NCI-H1417 (cell line): ENCODE measurements around the gene ANGPTL3.
A peak's percentile ranks its signal among the peaks of the same experiment; 100 is the strongest.
"Not testable (repeated sequence)": the region's sequence is repeated elsewhere in the genome, so short reads cannot be mapped to it uniquely, and the experiment has no call there.

Source experiments
- DNase-seq, 3 experiments: peaks; one replicate each; lab custom pipeline; 2025; lab: John Stamatoyannopoulos, UW

The ANGPTL3 gene, protein sequence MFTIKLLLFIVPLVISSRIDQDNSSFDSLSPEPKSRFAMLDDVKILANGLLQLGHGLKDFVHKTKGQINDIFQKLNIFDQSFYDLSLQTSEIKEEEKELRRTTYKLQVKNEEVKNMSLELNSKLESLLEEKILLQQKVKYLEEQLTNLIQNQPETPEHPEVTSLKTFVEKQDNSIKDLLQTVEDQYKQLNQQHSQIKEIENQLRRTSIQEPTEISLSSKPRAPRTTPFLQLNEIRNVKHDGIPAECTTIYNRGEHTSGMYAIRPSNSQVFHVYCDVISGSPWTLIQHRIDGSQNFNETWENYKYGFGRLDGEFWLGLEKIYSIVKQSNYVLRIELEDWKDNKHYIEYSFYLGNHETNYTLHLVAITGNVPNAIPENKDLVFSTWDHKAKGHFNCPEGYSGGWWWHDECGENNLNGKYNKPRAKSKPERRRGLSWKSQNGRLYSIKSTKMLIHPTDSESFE

DNA sequence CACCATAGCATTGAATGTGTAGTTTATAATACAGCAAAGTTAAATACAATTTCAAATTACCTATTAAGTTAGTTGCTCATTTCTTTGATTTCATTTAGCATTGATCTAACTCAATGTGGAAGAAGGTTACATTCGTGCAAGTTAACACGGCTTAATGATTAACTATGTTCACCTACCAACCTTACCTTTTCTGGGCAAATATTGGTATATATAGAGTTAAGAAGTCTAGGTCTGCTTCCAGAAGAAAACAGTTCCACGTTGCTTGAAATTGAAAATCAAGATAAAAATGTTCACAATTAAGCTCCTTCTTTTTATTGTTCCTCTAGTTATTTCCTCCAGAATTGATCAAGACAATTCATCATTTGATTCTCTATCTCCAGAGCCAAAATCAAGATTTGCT lies at the start of gene ANGPTL3:
TSS of gene ANGPTL3 (plus strand) at position 240 of the 400 bp plus-strand sequence. CDS start at position 287, 47 bp downstream.
- no peak for DNase-seq

DNA sequence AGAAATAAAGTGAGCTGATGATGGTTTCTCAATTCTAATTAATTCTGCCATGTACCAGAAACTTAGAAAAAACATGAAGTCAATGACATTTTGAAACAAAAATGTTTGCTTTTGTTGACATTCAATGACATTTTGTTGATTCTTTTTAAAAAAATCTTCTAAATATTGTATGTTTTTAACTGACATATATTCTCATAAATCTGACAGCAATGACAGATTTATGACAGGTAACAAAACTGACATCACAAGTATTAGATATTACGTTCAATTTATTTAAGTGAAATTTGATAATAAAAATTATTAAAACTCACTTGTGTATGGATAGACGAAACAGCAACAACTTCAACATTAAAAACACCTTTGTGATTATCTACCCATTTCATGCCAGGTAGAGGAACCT lies 36.0 kb upstream of the ANGPTL3 start:
- no peak for DNase-seq

DNA sequence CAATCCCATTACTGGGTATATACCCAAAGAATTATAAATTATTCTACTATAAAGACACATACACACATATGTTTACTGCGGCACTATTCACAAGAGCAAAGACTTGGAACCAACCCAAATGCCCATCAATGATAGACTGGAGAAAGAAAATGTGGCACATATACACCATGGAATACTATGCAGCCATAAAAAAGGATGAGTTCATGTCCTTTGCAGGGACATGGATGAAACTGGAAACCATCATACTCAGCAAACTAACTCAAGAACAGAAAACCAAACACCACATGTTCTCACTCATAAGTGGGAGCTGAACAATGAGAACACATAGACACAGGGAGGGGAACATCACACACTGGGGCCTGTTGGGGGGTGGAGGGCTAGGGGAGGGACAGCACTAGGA lies 30.1 kb upstream of the ANGPTL3 start:
- DNase-seq, result not testable (repeated sequence)

DNA sequence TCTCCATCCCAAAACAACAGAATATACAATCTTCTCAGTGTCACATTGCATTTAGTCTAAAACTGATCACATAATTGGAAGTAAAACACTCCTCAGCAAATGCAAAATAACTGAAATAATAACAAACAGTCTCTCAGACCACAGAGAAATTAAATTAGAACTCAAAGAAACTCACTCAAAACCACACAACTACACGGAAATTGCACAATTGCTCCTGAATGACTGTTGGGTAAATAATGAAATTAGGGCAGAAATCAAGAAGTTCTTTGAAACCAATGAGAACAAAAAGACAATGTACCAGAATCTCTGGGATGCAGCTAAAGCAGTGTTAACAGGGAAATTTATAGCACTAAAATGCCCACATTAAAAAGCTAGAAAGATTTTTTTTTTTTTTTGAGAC lies 29.4 kb upstream of the ANGPTL3 start:
- not testable (repeated sequence) for DNase-seq

DNA sequence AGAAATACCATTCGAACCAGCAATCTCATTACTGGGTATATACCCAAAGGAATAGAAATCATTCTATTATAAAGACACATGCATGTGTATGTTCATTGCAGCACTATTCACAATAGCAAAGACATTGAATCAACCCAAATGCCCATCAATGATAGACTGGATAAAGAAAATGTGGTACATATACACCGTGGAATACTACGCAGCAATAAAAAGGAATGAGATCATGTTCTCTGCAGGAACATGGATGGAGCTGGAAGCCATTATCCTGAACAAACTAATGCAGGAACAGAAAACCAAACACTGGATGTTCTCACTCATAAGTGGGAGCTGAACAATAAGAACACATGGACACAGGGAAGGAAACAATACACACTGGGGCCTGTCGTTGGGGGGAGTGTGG lies 25.8 kb upstream of the ANGPTL3 start:
- DNase-seq, result not testable (repeated sequence)

DNA sequence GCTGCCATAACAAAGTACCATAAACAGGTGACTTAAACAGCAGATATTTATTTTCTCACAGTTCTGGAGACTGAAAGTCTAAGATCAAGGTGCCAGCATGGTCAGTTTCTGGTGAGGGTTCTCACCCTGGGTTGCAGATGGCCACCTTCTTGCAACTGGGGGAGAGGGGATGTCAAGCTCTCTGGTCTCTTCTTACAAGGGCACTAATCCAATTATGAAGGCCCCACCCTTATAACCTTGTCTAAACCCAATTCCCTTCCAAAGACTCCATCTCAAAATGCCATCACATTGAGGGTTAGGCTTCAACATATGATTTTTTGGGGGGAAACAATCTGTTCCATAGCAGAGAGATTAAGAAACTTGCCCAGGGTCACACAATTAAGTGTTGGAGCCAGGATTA lies 24.8 kb upstream of the ANGPTL3 start:
- DNase-seq, result no peak

DNA sequence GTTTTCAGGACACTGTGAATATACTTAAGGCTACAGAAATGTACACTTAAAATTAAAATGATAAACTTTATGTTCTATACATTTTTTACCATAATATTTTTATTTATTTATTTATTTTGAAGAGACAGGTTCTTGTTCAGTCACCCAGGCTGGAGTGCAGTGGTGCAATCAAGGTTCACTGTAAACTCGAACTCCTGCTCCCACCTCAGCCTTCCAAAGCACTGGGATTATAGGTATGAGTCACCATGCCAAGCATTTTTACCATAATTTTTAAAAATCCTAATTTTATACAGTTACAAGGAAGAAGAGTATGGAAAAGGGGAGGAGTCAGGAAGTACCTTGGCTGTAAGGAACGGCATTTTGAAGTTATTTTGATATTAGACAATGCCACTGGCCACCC lies 23.6 kb upstream of the ANGPTL3 start:
- DNase-seq, result no peak

DNA sequence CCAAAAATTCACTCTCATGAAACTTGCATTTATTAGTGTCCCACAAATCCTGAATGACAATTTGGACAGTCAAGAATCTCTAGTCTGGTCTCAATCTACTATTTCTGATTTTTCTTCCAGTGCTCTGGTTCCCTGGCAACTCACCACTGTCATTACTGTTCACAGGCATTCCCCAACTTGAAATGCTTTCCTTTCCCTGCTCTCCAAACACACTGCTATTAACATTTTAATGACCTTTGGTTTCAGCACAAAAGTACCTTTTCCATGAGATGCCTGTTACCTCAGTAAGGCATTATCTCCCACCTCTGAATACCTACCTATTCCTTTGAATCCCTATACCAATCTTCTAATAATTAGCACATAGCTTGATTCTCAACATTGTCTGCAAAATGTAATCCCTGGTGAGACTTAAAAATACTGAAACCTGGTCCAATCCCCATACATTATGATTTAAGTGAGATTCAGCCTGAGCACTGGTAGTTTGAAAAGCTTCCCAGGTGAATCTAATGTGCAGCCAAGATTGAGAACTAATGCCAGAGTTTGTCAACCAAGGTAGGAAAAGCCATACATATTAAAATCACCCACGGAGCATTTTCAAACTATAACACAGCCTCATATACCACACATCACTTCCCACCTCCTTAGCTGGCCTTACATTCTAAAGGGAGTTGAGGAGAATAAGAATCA lies 11.7 kb upstream of the ANGPTL3 start:
- DNase-seq, result no peak

DNA sequence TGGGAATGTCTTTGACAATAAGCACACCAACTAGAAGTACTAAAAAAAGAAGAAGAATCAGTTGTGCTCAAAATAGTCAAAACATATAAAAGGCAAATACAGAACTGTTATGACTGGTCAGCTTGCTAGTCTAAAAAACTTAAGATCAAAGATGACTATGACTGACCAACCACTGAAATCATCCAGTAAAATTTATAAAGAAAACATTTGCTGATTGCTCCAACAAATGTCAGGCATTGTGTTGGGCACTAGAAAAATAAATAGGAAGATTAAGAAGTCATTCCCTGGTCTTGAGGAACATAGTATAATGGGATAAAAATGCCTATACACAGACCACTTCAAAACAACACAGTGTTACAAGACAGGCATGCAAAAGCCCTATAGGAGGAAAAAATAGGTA lies 9.3 kb upstream of the ANGPTL3 start:
- DNase-seq, result no peak

DNA sequence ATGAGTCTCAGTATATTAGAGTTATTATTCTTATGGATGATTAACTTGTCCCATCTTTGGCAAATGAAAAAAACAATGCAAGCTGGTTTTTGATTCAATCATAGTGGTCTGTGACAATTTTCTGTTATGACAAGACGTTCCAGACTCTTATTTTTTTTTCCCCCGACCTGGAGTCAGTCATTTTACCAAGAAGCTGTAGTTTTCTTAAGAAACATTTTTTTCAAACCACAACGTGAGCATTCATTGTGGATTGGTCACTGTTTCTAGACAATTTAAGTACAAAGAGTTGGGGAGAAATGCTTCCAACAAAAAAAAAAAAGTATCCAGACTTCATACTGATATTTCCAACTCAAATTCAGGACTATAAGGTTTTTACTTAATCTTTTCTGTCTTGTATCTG lies 8.0 kb upstream of the ANGPTL3 start:
- no peak for DNase-seq

DNA sequence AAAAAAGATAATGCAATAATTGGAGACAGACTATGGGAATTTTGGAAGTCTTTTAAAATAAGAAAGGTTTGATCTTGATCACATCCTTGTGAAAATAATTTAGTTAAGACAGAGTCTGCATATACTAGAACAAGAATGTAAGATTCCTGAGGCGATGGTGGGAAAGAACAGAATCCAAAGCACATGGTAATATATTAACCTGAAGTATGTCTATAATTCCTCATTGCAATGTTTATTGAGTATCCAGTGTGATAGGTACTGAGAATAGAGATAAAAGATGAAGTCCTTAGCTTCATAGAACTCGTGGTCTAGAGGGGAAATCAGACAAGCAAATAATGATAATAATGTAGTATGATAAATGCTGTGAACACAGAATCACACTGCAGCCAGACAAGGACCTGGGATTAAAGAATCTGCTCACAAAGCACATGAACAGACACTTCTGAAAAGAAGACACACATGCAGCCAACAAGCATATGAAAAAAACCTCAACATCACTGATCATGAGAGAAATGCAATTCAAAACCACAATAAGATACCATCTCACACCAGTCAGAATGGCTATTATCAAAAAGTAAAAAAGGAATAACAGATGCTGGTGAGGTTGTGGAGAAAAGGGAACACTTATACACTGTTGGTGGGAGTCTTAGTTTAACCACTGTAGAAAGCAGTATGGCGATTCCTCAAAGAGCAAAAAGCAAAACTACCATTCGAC lies 6.9 kb upstream of the ANGPTL3 start:
- DNase-seq, result no peak

DNA sequence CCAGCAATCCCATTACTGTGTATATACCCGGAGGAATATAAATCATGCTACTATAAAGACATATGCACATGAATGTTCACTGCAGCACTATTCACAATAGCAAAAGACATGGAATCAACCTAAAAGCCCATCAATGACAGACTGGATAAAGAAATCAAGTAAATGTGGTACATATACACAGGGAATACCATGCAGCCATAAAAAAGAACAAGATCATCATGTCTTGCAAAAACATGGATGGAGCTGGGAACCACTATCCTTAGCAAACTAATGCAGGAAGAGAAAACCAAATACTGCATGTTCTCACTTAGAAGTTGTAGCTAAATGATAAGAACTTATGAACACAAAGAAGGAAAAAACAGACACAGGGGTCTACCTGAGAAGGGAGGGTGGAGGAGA lies 6.4 kb upstream of the ANGPTL3 start:
- no peak for DNase-seq

DNA sequence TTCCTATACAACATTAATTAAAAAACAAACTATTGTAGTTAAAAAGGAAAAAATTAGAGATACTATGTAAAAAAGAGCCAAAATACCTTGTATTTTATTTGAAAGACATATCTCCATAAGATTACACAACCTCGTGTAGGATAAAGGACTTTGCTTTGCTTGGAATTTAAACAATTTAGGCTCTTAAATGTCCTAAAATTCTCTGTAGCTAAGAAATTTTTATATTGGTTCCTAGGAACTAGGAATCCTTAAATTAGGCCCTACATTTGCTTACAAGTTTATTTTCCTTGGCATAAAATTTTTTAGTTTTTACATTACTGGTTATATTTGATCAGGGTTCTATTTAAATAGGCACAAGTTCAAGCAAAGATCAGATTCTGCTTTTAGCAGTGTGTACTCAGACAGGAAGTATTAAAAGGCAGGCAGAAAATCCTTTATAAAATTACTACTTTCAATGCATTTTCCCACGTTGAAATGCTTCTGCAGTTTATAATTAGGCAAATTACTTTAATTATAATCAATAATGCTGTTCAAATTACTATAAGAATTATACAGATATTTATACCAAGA lies 3.4 kb upstream of the ANGPTL3 start:
- DNase-seq, result no peak

DNA sequence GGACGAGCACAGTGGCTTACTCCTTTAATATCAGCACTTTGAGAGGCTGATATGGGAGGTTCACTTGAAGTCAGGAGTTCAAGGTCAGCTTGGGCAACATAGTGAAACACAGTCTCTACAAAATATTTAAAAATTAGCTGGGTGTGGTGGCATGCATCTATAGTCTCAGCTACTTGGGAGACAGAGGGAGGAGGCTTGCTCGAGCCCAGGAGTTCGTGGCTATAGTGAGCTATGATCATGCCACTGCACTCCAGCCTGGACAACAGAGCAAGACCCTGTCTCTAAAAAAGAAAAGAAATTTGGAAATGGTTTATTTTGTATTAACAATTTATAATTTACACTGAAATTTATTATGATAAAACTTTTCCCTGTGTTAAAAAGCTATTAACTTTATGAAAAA lies 1.7 kb upstream of the ANGPTL3 start:
- no peak for DNase-seq

DNA sequence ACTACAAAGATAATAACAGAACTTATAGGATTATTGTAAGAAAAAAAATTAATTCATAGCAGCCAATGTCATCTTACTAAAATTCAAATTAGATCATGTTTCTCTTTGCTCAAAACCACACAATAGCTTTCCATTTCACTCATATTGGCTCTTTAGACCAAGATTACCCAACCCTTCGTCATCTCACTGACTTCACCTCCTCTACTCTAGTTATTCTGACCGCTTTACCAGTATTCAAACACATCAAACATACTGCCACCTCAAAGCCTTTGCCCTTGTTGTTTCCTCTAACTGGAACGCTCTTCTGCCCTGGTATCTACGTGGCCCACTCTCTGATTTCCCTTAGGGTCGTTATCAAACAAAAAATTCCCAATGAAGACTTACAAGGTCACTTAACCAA lies 1.7 kb downstream of the ANGPTL3 start:
- DNase-seq, result no peak

DNA sequence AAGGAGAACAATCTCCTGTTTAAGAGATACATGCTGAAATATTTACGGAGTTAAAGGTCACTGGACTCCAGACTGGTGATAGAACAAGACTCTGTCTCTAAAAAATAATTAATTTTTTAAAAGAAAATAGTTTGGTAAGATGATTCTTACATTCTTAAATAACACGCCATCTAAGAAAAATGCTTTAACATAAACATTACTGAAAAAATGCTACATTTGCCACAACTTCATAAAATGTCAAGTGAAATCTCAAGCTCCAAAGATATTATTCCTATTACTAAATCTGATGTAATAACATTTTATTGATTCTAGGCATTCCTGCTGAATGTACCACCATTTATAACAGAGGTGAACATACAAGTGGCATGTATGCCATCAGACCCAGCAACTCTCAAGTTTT lies 4.1 kb downstream of the ANGPTL3 start:
- no peak for DNase-seq

DNA sequence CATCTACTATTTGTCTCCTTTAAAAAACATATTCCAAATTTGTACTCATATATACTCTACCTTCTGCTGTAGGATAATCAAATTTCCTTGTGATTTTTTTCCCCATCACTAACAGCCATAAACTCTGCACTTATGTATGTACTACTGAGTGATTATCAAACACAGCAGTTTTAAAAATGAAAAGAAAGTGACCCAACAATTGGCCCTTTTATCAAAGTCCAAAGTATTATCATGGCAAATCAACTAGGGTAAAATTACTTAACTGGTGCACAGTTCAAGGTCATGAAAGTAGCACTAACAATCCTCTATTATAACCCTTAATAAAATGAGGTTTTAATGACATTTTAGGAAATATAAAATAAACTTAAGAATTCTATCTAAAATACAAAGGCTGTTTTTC lies 11.6 kb downstream of the ANGPTL3 start:
- DNase-seq, result no peak

DNA sequence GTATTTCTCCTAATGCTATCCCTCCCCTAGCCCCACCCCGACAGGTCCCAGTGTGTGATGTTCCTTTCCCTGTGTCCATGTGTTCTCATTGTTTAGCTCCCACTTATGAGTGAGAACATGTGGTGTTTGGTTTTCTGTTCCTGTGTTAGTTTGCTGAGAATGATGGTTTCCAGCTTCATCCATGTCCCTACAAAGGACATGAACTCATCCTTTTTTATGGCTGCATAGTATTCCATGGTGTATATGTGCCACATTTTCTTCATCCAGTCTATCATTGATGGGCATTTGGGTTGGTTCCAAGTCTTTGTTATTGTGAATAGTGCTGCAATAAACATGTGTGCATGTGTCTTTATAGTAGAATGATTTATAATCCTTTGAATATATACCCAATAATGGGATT lies 13.3 kb downstream of the ANGPTL3 start:
- DNase-seq, result not testable (repeated sequence)

DNA sequence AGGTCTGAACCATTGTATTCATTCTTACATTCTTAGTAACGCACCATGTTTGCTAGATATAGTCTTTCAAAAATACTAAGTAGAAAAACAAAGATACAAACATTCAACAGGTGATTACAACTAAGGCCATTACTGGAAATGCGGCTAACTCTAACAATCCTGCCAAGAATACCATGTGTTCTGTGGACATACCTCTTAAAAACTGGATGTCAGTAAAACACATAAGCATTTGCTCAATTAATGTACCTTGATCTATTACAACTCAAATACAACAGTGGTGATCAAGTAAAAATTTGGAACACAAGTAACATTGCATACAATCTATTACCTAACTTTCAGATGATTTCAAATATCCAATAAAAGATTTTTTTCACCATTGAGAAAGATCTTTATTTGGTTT lies 15.4 kb downstream of the ANGPTL3 start:
- no peak for DNase-seq

DNA sequence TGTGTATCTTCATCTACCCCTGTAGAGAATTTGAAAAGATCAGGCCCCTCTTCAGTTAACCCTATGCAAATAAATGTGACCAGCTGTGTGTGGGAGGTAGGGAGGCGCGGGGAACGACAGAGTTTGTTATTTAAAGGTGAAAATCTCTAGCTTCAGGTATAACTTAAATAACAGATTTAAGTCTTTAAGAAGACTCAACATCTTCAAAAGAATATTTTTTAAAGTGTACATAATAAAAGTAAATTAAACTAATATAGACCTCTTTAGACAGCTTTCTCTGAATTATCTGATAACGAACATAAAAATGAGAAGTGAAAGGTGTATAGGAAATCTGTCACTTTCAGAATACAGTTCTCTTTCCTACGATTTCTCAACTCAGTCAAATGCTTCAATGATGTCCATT lies 16.0 kb downstream of the ANGPTL3 start:
- no peak for DNase-seq

DNA sequence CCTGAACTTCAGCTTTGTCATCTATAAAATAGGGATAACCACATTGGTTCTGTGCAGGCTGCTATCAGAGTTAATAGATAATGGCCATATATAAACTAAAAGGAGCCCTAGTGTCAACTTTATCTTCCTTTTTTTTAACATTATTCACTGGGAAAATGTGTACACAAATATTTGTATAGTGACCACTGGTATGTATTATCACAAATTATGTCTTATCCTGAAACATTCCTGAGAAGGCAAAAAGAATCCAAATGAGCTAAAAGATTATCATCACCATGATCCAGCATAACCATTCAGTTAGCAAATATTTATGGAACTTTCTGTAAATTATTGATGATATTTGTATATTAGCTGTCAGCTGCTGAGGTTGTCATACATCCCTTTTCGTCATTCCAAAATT lies 16.6 kb downstream of the ANGPTL3 start:
- no peak for DNase-seq

DNA sequence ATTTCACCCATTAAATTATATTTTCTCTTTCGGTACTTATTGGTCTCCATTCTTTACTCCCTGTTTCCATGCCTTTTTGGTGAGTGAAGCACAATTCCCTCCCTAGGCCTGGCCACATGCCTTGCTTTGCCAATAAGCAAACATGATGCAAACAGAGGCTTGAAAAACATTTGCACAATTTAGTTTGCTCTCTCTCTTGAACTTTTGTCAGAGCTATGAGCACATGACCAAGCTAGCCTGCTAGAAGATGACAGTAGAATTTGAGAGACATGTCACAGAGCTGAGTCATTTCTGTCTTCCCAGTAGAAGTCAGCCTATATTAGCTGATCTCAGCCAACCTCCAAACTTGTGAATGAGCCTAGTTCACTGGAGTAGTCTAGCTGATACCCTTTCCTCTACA lies 24.6 kb downstream of the ANGPTL3 start:
- DNase-seq, result peak in 1 of 3 experiments; percentile 9

DNA sequence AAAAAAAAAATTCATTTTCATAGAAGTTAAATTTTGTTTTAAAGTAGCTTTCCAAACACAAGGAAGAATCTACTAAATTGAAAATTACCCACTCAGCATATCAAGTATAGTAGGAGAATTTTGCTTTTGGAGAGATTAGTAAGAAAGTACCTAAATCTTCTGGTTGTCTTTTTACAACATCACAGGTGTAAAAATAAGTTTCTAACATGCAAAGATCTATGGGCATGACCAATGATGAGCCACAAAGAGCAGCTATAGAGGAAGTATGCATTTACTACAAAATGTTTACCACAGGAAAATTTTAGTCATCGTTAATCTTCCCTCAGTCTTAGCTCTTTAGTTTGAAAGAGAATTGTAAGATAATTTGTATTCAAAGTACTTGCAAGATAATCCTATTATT lies 28.1 kb downstream of the ANGPTL3 start:
- DNase-seq, result no peak
